Fibroblast of peridontal ligament (primary cell): ENCODE data around the gene CDK18.

Experiments used
- DNase-seq: peaks from one replicate; pipeline ENCODE4 v3.0.0-alpha.2; 2010; ENCODE audit errors: extremely low read depth

CDK18 gene

DNA sequence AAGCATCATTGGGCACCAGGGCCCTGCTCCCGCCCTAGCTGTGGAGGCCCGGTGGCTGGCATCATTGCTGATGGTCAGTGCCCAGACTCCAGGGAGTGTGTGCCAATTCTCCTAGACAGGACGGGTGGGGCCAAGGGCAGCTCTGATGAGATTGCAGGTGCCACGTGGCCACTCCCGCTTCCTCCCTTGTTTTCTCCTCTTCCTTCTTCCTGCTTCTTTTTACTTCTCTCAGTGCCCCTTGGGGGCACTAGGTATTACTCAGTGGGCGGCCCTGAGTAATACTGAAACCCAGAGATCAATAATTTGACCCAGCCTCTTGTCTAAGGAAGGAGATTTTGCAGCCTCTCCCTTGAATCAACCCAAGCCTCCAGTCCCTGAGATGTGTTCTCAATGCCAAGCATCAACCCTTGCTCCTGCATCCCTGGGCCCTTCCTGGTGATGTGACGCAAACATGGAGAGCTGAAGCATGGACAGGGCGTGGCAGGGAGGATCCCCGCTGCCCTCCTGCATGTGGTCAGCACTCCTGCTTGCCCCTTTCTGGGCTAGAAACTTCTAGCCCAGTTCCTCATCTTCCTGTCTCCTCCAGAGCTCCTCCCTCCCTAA, 32.4 kb downstream of the CDK18 start:
- DNase-seq, result no peak

- no peak for DNase-seq
Measured at GRCh38 chr1:205537386-205538018, 33.0 kb downstream of the CDK18 start.

- DNase-seq, result no peak
Measured at GRCh38 chr1:205538235-205538840, 33.9 kb downstream of the CDK18 start.

- DNase-seq, result no peak
Measured at GRCh38 chr1:205541161-205541886, 36.9 kb downstream of the CDK18 start.

- DNase-seq, result no peak
Measured at GRCh38 chr1:205542367-205542766, 37.9 kb downstream of the CDK18 start.

GRCh38 chr1:205543351-205544301, 39.2 kb downstream of the CDK18 start:
- peak; percentile 83 for DNase-seq

DNA sequence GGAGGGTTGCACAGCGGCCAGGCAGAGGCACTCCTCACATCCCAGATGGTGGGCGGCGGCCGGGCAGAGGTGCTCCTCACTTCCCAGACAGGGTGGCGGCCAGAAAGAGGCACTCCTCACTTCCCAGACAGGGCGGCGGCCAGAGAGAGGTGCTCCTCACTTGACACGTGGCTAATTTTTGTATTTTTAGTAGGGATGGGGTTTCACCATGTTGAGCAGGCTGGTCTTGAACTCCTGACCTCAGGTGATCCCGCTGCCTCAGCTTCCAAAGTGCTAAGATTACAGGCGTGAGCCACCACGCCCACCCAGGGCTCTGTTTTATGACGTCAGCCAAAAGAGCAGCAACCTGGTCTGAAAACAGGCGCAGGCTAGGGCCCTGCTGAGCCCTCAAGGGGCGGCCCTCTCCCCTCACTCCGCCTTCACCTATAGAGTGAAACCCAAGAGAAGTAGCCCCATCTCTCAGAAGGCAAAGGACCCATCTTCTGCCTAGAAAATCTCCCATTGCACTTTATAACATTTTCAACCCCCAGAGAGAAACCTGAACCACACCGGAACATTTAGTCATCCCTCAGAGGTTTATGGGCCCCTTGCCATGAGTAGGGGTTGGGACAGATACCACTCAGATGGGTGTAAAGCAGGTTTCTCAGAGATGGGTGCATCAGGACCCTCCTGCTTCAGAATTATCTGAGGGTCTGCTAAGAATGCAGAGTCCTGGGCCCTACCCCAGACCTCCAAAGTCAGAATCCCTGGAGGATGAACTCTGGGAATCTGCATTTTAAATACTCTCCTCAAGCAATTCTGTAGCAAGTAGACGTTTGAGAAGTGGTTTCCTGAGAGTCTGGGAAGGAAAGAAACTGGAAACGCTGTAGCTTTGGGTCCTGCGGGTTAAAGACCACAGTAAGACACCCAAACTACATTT, 40.8 kb downstream of the CDK18 start:
- no peak for DNase-seq

GRCh38 chr1:205545991-205546390, 41.5 kb downstream of the CDK18 start:
- no peak for DNase-seq

- DNase-seq, result no peak
Measured at GRCh38 chr1:205546541-205546940, 42.1 kb downstream of the CDK18 start.

DNA sequence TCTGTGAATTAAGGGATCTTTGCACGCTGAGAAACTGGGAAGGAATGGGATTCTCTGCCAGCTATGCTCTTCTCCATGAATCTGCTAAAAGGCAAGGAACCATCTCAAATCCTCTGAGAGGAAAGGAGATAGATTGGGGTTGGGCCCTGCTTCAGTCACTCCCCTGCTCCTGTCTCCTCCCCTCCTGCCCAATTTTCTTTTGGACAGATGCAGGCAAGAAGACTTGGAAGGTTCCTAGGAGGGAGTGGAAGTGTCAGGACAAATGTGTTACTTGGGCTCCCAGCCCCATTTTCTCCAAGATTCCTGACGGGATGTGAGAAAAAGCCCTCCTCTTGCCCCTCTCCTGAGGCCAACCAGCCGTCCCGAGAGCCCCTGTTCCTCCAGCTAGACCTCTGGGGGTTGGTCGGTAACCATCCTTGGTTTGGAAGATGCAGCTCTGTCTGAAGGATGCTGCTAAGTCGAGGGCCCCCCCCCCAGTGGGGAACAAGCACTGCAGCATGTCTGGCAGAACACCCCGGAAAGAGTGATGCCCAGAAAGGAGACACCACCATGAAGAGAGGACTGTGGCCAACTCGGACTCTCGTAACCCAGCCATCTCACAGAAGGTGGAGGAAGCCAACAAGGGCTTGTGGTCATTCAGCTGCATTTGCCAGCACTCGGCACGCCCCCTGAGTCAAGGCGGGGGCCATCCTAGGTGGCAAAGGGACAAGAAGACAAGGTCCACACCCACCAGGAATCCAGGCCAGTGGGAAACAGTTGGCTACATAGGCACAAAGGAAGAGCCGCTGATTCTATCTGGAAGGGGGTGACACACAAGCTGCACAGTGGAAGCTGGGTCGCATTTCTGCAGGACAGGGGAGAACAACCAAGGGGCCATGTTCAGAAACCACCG, 43.7 kb downstream of the CDK18 start:
- no peak for DNase-seq

GRCh38 chr1:205554026-205554811, 49.8 kb downstream of the CDK18 start:
- DNase-seq, result no peak

DNA sequence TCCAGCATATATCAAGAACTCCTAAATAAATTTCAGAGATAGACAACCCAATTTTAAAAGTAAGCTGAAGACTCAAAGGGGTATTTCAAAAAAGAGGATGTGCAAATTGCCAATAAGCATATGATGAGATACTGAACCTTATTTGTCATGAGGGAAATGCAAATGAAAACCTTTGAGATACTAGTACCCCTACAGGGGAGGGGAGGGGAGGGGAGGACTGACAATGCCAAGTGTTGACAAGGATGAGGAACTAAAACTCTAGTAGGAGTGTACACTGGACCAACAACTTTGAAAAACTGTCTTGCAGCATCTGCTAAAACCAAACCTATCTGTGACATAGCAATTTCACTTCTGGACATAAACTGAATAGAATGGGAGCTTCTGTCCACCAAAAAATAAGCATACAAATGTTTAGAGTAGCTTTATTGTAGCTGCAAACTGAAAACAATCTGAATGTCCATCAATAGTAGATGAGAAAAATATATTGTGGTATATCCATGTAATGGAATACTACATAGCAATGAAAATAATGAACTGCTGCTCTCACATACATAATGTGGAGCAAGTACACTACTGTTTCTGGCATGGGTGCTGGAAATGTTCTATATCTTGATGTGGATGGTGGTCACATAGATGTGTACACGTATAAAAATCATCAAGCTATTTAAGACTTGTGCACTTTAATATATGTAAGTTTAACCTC, 57.2 kb downstream of the CDK18 start:
- DNase-seq, result no peak

GRCh38 chr1:205563927-205564441, 59.5 kb downstream of the CDK18 start:
- DNase-seq, result no peak

- DNase-seq, result no peak
Measured at GRCh38 chr1:205565799-205566198, 61.3 kb downstream of the CDK18 start.

GRCh38 chr1:205567716-205568115, 63.2 kb downstream of the CDK18 start:
- DNase-seq, result no peak

GRCh38 chr1:205568135-205568468, 63.6 kb downstream of the CDK18 start:
- DNase-seq, result no peak

GRCh38 chr1:205568469-205569361, 64.2 kb downstream of the CDK18 start:
- no peak for DNase-seq
